ENCODE results near the gene STON1.

DNA sequence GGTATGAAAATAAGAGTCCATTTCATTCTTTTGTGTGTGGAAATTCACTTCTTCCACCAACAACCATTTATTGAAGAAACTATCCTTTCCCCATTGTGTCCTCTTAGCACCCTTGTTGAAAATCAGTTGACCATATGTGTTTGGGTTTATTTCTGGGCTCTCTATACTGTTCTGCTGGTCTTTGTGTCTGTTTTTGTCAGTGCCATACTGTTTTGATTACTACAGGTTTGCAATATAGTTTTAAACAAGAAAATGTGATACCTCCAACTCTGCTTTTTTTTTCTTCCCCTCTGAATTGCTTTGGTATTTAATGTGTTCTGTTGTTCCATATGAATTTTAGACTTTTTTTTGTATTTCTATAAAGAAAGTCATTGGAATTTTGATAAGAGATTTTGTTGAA lies 96.1 kb downstream of the STON1 start:
- no peak for TF ChIP-seq ZFP3 (CRISPR knock-in tag; IDR thresholded peaks at IDR 0.05)
- TF ChIP-seq, protein P1, sequence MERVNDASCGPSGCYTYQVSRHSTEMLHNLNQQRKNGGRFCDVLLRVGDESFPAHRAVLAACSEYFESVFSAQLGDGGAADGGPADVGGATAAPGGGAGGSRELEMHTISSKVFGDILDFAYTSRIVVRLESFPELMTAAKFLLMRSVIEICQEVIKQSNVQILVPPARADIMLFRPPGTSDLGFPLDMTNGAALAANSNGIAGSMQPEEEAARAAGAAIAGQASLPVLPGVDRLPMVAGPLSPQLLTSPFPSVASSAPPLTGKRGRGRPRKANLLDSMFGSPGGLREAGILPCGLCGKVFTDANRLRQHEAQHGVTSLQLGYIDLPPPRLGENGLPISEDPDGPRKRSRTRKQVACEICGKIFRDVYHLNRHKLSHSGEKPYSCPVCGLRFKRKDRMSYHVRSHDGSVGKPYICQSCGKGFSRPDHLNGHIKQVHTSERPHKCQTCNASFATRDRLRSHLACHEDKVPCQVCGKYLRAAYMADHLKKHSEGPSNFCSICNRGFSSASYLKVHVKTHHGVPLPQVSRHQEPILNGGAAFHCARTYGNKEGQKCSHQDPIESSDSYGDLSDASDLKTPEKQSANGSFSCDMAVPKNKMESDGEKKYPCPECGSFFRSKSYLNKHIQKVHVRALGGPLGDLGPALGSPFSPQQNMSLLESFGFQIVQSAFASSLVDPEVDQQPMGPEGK (CRISPR knock-in tag; IDR thresholded peaks at IDR 0.05; ENCODE audit: borderline replicate concordance): no peak
- TF ChIP-seq SNAI2 (CRISPR knock-in tag; IDR thresholded peaks at IDR 0.05): no peak
- TF ChIP-seq PPARA (CRISPR knock-in tag; IDR thresholded peaks at IDR 0.05; ENCODE audit: borderline replicate concordance): no peak
- TF ChIP-seq, protein P2, sequence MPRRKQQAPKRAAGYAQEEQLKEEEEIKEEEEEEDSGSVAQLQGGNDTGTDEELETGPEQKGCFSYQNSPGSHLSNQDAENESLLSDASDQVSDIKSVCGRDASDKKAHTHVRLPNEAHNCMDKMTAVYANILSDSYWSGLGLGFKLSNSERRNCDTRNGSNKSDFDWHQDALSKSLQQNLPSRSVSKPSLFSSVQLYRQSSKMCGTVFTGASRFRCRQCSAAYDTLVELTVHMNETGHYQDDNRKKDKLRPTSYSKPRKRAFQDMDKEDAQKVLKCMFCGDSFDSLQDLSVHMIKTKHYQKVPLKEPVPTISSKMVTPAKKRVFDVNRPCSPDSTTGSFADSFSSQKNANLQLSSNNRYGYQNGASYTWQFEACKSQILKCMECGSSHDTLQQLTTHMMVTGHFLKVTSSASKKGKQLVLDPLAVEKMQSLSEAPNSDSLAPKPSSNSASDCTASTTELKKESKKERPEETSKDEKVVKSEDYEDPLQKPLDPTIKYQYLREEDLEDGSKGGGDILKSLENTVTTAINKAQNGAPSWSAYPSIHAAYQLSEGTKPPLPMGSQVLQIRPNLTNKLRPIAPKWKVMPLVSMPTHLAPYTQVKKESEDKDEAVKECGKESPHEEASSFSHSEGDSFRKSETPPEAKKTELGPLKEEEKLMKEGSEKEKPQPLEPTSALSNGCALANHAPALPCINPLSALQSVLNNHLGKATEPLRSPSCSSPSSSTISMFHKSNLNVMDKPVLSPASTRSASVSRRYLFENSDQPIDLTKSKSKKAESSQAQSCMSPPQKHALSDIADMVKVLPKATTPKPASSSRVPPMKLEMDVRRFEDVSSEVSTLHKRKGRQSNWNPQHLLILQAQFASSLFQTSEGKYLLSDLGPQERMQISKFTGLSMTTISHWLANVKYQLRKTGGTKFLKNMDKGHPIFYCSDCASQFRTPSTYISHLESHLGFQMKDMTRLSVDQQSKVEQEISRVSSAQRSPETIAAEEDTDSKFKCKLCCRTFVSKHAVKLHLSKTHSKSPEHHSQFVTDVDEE (CRISPR knock-in tag; IDR thresholded peaks at IDR 0.05): no peak
- no peak for TF ChIP-seq CSDC2 (CRISPR knock-in tag; IDR thresholded peaks at IDR 0.05)
- no peak for TF ChIP-seq ESRRG (CRISPR knock-in tag; IDR thresholded peaks at IDR 0.05)
- TF ChIP-seq, protein P3, sequence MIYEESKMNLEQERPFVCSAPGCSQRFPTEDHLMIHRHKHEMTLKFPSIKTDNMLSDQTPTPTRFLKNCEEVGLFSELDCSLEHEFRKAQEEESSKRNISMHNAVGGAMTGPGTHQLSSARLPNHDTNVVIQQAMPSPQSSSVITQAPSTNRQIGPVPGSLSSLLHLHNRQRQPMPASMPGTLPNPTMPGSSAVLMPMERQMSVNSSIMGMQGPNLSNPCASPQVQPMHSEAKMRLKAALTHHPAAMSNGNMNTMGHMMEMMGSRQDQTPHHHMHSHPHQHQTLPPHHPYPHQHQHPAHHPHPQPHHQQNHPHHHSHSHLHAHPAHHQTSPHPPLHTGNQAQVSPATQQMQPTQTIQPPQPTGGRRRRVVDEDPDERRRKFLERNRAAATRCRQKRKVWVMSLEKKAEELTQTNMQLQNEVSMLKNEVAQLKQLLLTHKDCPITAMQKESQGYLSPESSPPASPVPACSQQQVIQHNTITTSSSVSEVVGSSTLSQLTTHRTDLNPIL (CRISPR knock-in tag; IDR thresholded peaks at IDR 0.05; ENCODE audit: low read depth): no peak
- TF ChIP-seq, protein P4, sequence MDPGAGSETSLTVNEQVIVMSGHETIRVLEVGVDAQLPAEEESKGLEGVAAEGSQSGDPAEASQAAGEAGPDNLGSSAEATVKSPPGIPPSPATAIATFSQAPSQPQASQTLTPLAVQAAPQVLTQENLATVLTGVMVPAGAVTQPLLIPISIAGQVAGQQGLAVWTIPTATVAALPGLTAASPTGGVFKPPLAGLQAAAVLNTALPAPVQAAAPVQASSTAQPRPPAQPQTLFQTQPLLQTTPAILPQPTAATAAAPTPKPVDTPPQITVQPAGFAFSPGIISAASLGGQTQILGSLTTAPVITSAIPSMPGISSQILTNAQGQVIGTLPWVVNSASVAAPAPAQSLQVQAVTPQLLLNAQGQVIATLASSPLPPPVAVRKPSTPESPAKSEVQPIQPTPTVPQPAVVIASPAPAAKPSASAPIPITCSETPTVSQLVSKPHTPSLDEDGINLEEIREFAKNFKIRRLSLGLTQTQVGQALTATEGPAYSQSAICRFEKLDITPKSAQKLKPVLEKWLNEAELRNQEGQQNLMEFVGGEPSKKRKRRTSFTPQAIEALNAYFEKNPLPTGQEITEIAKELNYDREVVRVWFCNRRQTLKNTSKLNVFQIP (CRISPR knock-in tag; IDR thresholded peaks at IDR 0.05; ENCODE audit: borderline replicate concordance, low read depth): no peak
- no peak for TF ChIP-seq GLIS3 (CRISPR knock-in tag; IDR thresholded peaks at IDR 0.05)
- TF ChIP-seq, protein P5, sequence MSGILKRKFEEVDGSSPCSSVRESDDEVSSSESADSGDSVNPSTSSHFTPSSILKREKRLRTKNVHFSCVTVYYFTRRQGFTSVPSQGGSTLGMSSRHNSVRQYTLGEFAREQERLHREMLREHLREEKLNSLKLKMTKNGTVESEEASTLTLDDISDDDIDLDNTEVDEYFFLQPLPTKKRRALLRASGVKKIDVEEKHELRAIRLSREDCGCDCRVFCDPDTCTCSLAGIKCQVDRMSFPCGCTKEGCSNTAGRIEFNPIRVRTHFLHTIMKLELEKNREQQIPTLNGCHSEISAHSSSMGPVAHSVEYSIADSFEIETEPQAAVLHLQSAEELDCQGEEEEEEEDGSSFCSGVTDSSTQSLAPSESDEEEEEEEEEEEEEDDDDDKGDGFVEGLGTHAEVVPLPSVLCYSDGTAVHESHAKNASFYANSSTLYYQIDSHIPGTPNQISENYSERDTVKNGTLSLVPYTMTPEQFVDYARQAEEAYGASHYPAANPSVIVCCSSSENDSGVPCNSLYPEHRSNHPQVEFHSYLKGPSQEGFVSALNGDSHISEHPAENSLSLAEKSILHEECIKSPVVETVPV (CRISPR knock-in tag; IDR thresholded peaks at IDR 0.05): no peak
- no peak for TF ChIP-seq BACH2 (CRISPR knock-in tag; IDR thresholded peaks at IDR 0.05; ENCODE audit: borderline replicate concordance)
- no peak for TF ChIP-seq ARNTL (CRISPR knock-in tag; IDR thresholded peaks at IDR 0.05; ENCODE audit: borderline replicate concordance, low read depth)
- TF ChIP-seq RARB (CRISPR knock-in tag; IDR thresholded peaks at IDR 0.05): no peak

All from SK-N-SH treated with all-trans-retinoic acid at 6 μM for 48 hours (cell line).